GM12865 (cell line): ENCODE measurements around the gene MLX.
A peak's percentile ranks its signal among the peaks of the same experiment; 100 is the strongest.
"Not testable (repeated sequence)": the region's sequence is repeated elsewhere in the genome, so short reads cannot be mapped to it uniquely, and the experiment has no call there.

ENCODE experiments used
- DNase-seq: peaks from one replicate; pipeline ENCODE4 v3.0.0; 2010; ENCODE audit warnings: low read depth
- H3K4me3 ChIP-seq: 2 replicates; pipeline ENCODE4 v1.5.1; 2011; ENCODE audit warnings: mild to moderate bottlenecking, low read depth, low read length, control low read depth
- CTCF ChIP-seq: IDR thresholded peaks from 2 replicates; pipeline ENCODE4 v1.5.1; 2011; ENCODE audit warnings: low read length, control low read depth, low read depth, inconsistent platforms; ENCODE audit not compliant: insufficient read depth; ENCODE audit errors: missing control alignments

Gene MLX

GRCh38 chr17:42537156-42537805 is 29.6 kb upstream of the MLX start:
- H3K4me3 ChIP-seq = peak overlapping the region; percentile 61
- no peak for DNase-seq
- TF ChIP-seq CTCF = no peak

- no peak overlapping the region for H3K4me3 ChIP-seq
- no peak for TF ChIP-seq CTCF
- no peak for DNase-seq
Measured at GRCh38 chr17:42537826-42538451, 29.0 kb upstream of the MLX start.

GRCh38 chr17:42538482-42538881 is 28.4 kb upstream of the MLX start:
- no peak overlapping the region for H3K4me3 ChIP-seq
- no peak for DNase-seq
- TF ChIP-seq CTCF = no peak

GRCh38 chr17:42540558-42540957 is 26.3 kb upstream of the MLX start:
- not testable (repeated sequence) for DNase-seq, H3K4me3 ChIP-seq

- DNase-seq = no peak
- TF ChIP-seq CTCF = no peak
- no peak overlapping the region for H3K4me3 ChIP-seq
Measured at GRCh38 chr17:42541041-42541833, 25.7 kb upstream of the MLX start.

GRCh38 chr17:42543190-42544079 is 23.5 kb upstream of the MLX start:
- DNase-seq = no peak
- TF ChIP-seq CTCF = no peak

More at GRCh38 chr17:42543190-42544079, 23.5 kb upstream of the MLX start:
- H3K4me3 ChIP-seq = no peak overlapping the region
